ENCODE measurements around the gene BIRC5. TPM values are rescaled to one million over a fixed set of nuclear protein-coding genes. Genes with fewer than 3 reads are reported as not detected.

The BIRC5 gene
- total RNA-seq, 1 experiment from 2014 or later = 119 TPM

DNA sequence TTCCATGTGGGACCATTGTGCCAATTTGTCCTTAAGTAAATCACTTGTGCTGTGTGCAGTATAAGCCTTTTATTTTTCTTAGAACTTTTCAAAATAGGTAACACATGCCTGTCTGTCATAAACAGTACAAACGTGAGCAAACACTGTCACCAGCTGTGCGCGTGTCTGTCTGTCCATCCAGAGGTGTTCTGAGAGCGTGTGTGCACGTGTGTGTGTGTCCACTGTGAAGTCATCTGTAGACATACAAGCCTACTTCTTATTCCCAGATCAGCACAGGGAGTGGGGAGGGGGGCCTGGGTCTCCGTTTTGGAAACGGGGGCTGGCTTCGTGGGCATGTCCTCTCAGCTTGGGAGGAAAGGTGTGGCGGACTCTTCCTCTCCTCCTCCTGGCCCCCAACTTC, 26.8 kb downstream of the BIRC5 start:
- intact Hi-C loops (cut with micrococcal nuclease; ENCODE audit: unreplicated experiment) = no loop called here
- TF ChIP-seq TCF7L2 (IDR thresholded peaks at IDR 0.05; ENCODE audit: low read depth, low read length) = no peak
- TF ChIP-seq SIN3A (IDR thresholded peaks at IDR 0.05; ENCODE audit: borderline replicate concordance, insufficient read depth, low read depth, low read length) = no peak
- TF ChIP-seq, protein P1, sequence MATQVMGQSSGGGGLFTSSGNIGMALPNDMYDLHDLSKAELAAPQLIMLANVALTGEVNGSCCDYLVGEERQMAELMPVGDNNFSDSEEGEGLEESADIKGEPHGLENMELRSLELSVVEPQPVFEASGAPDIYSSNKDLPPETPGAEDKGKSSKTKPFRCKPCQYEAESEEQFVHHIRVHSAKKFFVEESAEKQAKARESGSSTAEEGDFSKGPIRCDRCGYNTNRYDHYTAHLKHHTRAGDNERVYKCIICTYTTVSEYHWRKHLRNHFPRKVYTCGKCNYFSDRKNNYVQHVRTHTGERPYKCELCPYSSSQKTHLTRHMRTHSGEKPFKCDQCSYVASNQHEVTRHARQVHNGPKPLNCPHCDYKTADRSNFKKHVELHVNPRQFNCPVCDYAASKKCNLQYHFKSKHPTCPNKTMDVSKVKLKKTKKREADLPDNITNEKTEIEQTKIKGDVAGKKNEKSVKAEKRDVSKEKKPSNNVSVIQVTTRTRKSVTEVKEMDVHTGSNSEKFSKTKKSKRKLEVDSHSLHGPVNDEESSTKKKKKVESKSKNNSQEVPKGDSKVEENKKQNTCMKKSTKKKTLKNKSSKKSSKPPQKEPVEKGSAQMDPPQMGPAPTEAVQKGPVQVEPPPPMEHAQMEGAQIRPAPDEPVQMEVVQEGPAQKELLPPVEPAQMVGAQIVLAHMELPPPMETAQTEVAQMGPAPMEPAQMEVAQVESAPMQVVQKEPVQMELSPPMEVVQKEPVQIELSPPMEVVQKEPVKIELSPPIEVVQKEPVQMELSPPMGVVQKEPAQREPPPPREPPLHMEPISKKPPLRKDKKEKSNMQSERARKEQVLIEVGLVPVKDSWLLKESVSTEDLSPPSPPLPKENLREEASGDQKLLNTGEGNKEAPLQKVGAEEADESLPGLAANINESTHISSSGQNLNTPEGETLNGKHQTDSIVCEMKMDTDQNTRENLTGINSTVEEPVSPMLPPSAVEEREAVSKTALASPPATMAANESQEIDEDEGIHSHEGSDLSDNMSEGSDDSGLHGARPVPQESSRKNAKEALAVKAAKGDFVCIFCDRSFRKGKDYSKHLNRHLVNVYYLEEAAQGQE (IDR thresholded peaks at IDR 0.05; ENCODE audit: insufficient read depth in 1 of 2, low read depth in 2 of 2, low read length in 1 of 2) = no peak
- TF ChIP-seq, protein P2, sequence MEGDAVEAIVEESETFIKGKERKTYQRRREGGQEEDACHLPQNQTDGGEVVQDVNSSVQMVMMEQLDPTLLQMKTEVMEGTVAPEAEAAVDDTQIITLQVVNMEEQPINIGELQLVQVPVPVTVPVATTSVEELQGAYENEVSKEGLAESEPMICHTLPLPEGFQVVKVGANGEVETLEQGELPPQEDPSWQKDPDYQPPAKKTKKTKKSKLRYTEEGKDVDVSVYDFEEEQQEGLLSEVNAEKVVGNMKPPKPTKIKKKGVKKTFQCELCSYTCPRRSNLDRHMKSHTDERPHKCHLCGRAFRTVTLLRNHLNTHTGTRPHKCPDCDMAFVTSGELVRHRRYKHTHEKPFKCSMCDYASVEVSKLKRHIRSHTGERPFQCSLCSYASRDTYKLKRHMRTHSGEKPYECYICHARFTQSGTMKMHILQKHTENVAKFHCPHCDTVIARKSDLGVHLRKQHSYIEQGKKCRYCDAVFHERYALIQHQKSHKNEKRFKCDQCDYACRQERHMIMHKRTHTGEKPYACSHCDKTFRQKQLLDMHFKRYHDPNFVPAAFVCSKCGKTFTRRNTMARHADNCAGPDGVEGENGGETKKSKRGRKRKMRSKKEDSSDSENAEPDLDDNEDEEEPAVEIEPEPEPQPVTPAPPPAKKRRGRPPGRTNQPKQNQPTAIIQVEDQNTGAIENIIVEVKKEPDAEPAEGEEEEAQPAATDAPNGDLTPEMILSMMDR (IDR thresholded peaks at IDR 0.05) = no peak
- no peak for TF ChIP-seq POLR2AphosphoS5 (IDR thresholded peaks at IDR 0.05; ENCODE audit: low read depth, low read length)
- Histone ChIP-seq H3K36me3 (ENCODE audit: control insufficient read depth, insufficient read depth, low read length) (no peaks in the 10 kb centered on the region), H3K9me3 (ENCODE audit: control insufficient read depth, insufficient read depth, low read depth, low read length) (no peaks in the 10 kb centered on the region), H3K4me3 (ENCODE audit: low read depth in 2 of 2, low read length in 2 of 2) (no peak overlapping the region), H3K27me3 (ENCODE audit: control insufficient read depth, insufficient read depth, low read length) (no peaks in the 10 kb centered on the region), H3K27ac (ENCODE audit: low read length) (no peak overlapping the region), H3K4me1 (ENCODE audit: control insufficient read depth, insufficient read depth, low read length) (no peaks in the 10 kb centered on the region)
- in situ Hi-C loops (cut with HindIII; ENCODE audit: low pct_unique_long_range_greater_than_20kb, low sequenced_read_pairs) = no loop called here
- POLR2A ChIA-PET = interaction anchor here (1.4 kb wide), 1 partner anchor 9 kb away, joined by 3 read pairs; no protein-coding TSS in a partner anchor
- ATAC-seq (no peak), DNase-seq (ENCODE audit: low read depth, low spot score) (no peak)
- CTCF ChIA-PET = no interaction called here
- no TSS peak for BruUV-seq (replicated peaks)

GRCh38 chr17:78241277-78242023, 27.4 kb downstream of the BIRC5 start:
- H3K4me3 ChIP-seq (ENCODE audit: low read depth in 2 of 2, low read length in 2 of 2) = no peak overlapping the region
- TF ChIP-seq SIN3A (IDR thresholded peaks at IDR 0.05; ENCODE audit: borderline replicate concordance, insufficient read depth, low read depth, low read length) (no peak), TCF7L2 (IDR thresholded peaks at IDR 0.05; ENCODE audit: low read depth, low read length) (no peak), POLR2AphosphoS5 (IDR thresholded peaks at IDR 0.05; ENCODE audit: low read depth, low read length) (no peak)
- TF ChIP-seq, protein P2 (IDR thresholded peaks at IDR 0.05) = no peak
- TF ChIP-seq, protein P1 (IDR thresholded peaks at IDR 0.05; ENCODE audit: insufficient read depth in 1 of 2, low read depth in 2 of 2, low read length in 1 of 2) = no peak
- in situ Hi-C loops (cut with HindIII; ENCODE audit: low pct_unique_long_range_greater_than_20kb, low sequenced_read_pairs) = no loop called here
- no peaks in the 10 kb centered on the region for H3K9me3 ChIP-seq (ENCODE audit: control insufficient read depth, insufficient read depth, low read depth, low read length)
- H3K27me3 ChIP-seq (ENCODE audit: control insufficient read depth, insufficient read depth, low read length) = no peaks in the 10 kb centered on the region
- DNase-seq (ENCODE audit: low read depth, low spot score) (no peak), ATAC-seq (peak; percentile 52)
- intact Hi-C loops (cut with micrococcal nuclease; ENCODE audit: unreplicated experiment) = no loop called here
- no peaks in the 10 kb centered on the region for H3K36me3 ChIP-seq (ENCODE audit: control insufficient read depth, insufficient read depth, low read length)
- no peak overlapping the region for H3K27ac ChIP-seq (ENCODE audit: low read length)
- ChIA-PET POLR2A (interaction anchor here (1.4 kb wide), 1 partner anchor 8 kb away, joined by 3 read pairs; no protein-coding TSS in a partner anchor), CTCF (no interaction called here)
- no TSS peak for BruUV-seq (replicated peaks)
- H3K4me1 ChIP-seq (ENCODE audit: control insufficient read depth, insufficient read depth, low read length) = no peaks in the 10 kb centered on the region
